WTC11 (cell line): ENCODE measurements around the gene GRM4.

Source experiments
- ATF3 ChIP-seq: sonication (generic); formaldehyde crosslinking; conservative IDR thresholded peaks from 2 replicates; pipeline ENCODE4 v1.8.1; 2022; ENCODE audit warnings: mild to moderate bottlenecking, missing genetic modification reagents
- NR1H2 ChIP-seq: sonication (generic); formaldehyde crosslinking; IDR thresholded peaks from 2 replicates; pipeline ENCODE4 v1.9.0; 2021; ENCODE audit warnings: mild to moderate bottlenecking, moderate library complexity, missing genetic modification reagents
- TEAD4 ChIP-seq: sonication (generic); formaldehyde crosslinking; IDR thresholded peaks from 2 replicates; pipeline ENCODE4 v1.8.0; 2022; ENCODE audit warnings: mild to moderate bottlenecking, missing genetic modification reagents
- ZNF219 ChIP-seq: sonication (generic); formaldehyde crosslinking; IDR thresholded peaks from 2 replicates; pipeline ENCODE4 v1.8.0; 2023; ENCODE audit warnings: missing genetic modification reagents, mild to moderate bottlenecking, borderline replicate concordance

DNA sequence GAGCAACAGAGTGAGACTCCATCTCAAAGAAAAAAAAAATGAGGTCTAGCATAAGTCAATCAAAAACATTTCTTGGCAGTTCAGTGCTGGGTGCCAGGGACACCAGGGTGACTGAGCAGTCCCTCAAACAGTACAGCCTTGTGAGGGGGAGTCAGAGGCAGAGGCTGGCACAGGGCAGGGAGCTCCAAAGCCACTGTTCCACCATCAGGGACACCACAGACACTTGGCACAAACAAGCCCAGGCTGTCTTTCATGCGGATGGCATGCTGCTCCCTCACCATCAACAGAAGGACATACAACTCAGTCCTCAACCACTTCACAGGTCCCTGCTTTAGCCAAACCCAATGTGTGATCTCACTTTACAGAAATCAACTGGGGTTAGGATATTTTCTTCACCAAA, 36.0 kb upstream of the GRM4 start:
- no peak for TF ChIP-seq ATF3 (CRISPR knock-in tag)
- TF ChIP-seq TEAD4 (CRISPR knock-in tag) = no peak
- no peak for TF ChIP-seq NR1H2 (CRISPR knock-in tag)
- no peak for TF ChIP-seq ZNF219
